Heart left ventricle (tissue), 13 donors: Measurements from ENCODE around the gene DSE.

Experiments
- POLR2A ChIP-seq, 2 donors: fragments of 450-650 bp; IDR thresholded peaks; one replicate each; pipeline ENCODE4 v1.6.1; 2017; ENCODE audit warnings: antibody characterized with exemption in 2 of 2, mild to moderate bottlenecking in 2 of 2, moderate library complexity in 2 of 2
- TF ChIP-seq, protein P1 (sequence below), 12 donors: fragments of 200-600 bp; sonication (generic) in 4 of 12; IDR thresholded peaks; one replicate each; pipeline versions ENCODE4 v1.5.0 to v1.8.0; 2018 to 2022; ENCODE audit warnings: antibody characterized with exemption in 12 of 12, mild to moderate bottlenecking in 5 of 12
- donor health status: ischemic (EF 13 %, LVEDD 7.1; RV severe dilation, severe dysfunction).
- donor health status: DM: no; HTN: yes; CAD: no.
- donor health status: DM: no; HTN: no; CAD: no.
- donor health status: ischemic (EF 25% LVEDD 6.9; RV normal size, moderate dysfunction).
- donor health status: ischemic (EF 25% LVEDD 5.7; RV mildly dilated, moderate dysfunction).
- donor health status: ischemic (EF 35%, LVEDD 5.7; RV mildly dilated, moderate dysfunction).
- donor health status: nonischemic (EF 11% LVEDD 7.7; RV severe dilation, severe dysfunction).
- donor health status: DM: yes; HTN: yes; CAD: no.
- donor health status: PGD.
- donor health status: ischemic (EF 29% LVEDD 5.4; RV normal size, mild dysfunction).
- donor health status: nonischemic (EF 23%, LVEDD 6.1; RV moderate dilation, normal function).

DNA sequence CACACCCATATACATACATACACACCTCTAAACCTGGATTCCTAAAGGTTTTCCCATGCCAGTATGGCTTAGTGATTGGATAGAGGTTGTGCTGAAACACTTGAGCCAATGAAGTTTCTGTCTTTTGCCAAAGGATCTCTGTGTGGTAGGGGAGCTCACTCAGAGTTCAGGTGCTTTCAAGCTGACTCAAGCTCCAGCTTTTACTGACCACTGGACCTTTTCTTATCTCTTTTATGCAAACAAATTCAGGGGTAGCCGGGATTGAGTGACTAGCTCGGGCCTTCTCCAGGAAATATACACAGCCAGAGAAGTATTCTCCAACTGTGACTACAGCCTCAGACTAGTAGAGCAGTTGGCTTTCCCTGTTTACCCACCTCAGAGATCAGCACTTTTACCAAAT is 21.5 kb upstream of the DSE start:
- TF ChIP-seq, protein P1, sequence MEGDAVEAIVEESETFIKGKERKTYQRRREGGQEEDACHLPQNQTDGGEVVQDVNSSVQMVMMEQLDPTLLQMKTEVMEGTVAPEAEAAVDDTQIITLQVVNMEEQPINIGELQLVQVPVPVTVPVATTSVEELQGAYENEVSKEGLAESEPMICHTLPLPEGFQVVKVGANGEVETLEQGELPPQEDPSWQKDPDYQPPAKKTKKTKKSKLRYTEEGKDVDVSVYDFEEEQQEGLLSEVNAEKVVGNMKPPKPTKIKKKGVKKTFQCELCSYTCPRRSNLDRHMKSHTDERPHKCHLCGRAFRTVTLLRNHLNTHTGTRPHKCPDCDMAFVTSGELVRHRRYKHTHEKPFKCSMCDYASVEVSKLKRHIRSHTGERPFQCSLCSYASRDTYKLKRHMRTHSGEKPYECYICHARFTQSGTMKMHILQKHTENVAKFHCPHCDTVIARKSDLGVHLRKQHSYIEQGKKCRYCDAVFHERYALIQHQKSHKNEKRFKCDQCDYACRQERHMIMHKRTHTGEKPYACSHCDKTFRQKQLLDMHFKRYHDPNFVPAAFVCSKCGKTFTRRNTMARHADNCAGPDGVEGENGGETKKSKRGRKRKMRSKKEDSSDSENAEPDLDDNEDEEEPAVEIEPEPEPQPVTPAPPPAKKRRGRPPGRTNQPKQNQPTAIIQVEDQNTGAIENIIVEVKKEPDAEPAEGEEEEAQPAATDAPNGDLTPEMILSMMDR (IDR thresholded peaks at IDR 0.05): no peak
- TF ChIP-seq POLR2A (IDR thresholded peaks at IDR 0.05): no peak
